GM21619 (cell line): ENCODE measurements around the gene MRPL53.

ENCODE experiments used
- ATAC-seq: cut with Tn5 transposase; IDR thresholded peaks from one replicate; pipeline ENCODE4 v1.9.1; 2021; ENCODE audit not compliant: unreplicated experiment

Gene MRPL53

GRCh38 chr2:74472086-74472944, at the start of gene MRPL53:
Gene MRPL53, minus strand, starts transcription at chr2:74472680. Its CDS starts 20 bp downstream, at chr2:74472660.
- ATAC-seq = peak; percentile 81

GRCh38 chr2:74516650-74517049, 44.2 kb upstream of the MRPL53 start:
- ATAC-seq = no peak

- ATAC-seq = peak; percentile 60
Measured at GRCh38 chr2:74515981-74516633, 43.6 kb upstream of the MRPL53 start.

- no peak for ATAC-seq
Measured at GRCh38 chr2:74515271-74515980, 42.9 kb upstream of the MRPL53 start.

- ATAC-seq = no peak
Measured at GRCh38 chr2:74514368-74515270, 42.1 kb upstream of the MRPL53 start, which contains the start of gene TLX2. Gene TLX2, plus strand, starts transcription at chr2:74514450. Its CDS starts 357 bp downstream, at chr2:74514807.

GRCh38 chr2:74513605-74514367, 41.3 kb upstream of the MRPL53 start:
- no peak for ATAC-seq

- no peak for ATAC-seq
Measured at GRCh38 chr2:74512744-74513604, 40.5 kb upstream of the MRPL53 start.

GRCh38 chr2:74511104-74511989, 38.9 kb upstream of the MRPL53 start:
- no peak for ATAC-seq

GRCh38 chr2:74510272-74510671, 37.8 kb upstream of the MRPL53 start:
- no peak for ATAC-seq

- peak; percentile 3 for ATAC-seq
Measured at GRCh38 chr2:74507926-74508520, 35.5 kb upstream of the MRPL53 start.

GRCh38 chr2:74507145-74507925, 34.9 kb upstream of the MRPL53 start, which contains the start of gene PCGF1:
Gene PCGF1, minus strand, starts transcription at chr2:74507695. Its CDS starts 27 bp downstream, at chr2:74507668.
- ATAC-seq = peak; percentile 84

GRCh38 chr2:74505448-74506246, 33.2 kb upstream of the MRPL53 start:
- ATAC-seq = no peak

- no peak for ATAC-seq
Measured at GRCh38 chr2:74504591-74504990, 32.1 kb upstream of the MRPL53 start.

GRCh38 chr2:74503506-74504475, 31.3 kb upstream of the MRPL53 start:
- no peak for ATAC-seq
